ENCODE data around the gene PIP4K2C. TPM values are rescaled to one million over a fixed set of nuclear protein-coding genes. Genes with fewer than 3 reads are reported as not detected.

PIP4K2C gene
- total RNA-seq, 1 experiment from 2014 or later: 37.1 TPM

- Mint-ChIP-seq H3K4me1 (peaks cover 48 to 62% of the 10 kb centered on the region in 2 experiments), H3K36me3 (ENCODE audit: insufficient read depth in 1 of 3, low read depth in 3 of 3) (peaks cover 3 to 4% (median 4%) of the 10 kb centered on the region in 3 experiments; a peak in 4 of 7 replicates), H3K27ac (no peak overlapping the region; a peak in 2 of 7 replicates), H3K9me3 (no peaks in the 10 kb centered on the region), H3K4me3 (peak overlapping the region; percentile 84 to 89), H3K27me3 (ENCODE audit: low read depth) (peaks cover 22% of the 10 kb centered on the region)
- no peak for DNase-seq
- H2BK12ac ChIP-seq (ENCODE audit: insufficient read length, low read depth, low read length): no peak overlapping the region
- no peak overlapping the region for H3K4ac ChIP-seq (ENCODE audit: low read depth, low read length)
- no peak overlapping the region for H4K8ac ChIP-seq (replicated peaks; ENCODE audit: insufficient read length, low read depth, low read length)
- no peak overlapping the region for H2AK5ac ChIP-seq (ENCODE audit: insufficient read length, low read length)
- TF ChIP-seq CTCF (conservative IDR thresholded peaks at IDR 0.05): no peak
- H4K5ac ChIP-seq (ENCODE audit: insufficient read length, low read depth, low read length): no peak overlapping the region
- H4K20me1 ChIP-seq (ENCODE audit: control insufficient read depth, insufficient read depth, insufficient read length): no peaks in the 10 kb centered on the region
- no peak overlapping the region for H3T11ph ChIP-seq (ENCODE audit: low read length)
- peaks cover 7% of the 10 kb centered on the region for H3K79me1 ChIP-seq (ENCODE audit: insufficient read depth, low read depth, low read length, poor library complexity, severe bottlenecking)
- H3K27me3 ChIP-seq (ENCODE audit: insufficient read depth, low read length): no peaks in the 10 kb centered on the region; the same call in 1 of the 2 replicates
- H2BK5ac ChIP-seq (ENCODE audit: insufficient read length, low read length): no peak overlapping the region
- no peak overlapping the region for H3K27ac ChIP-seq (ENCODE audit: insufficient read length, low read depth, low read length)
- H3K4me2 ChIP-seq (ENCODE audit: insufficient read depth, insufficient read length, low read length): peak overlapping the region; percentile 56
- H3K4me1 ChIP-seq (ENCODE audit: insufficient read depth, low read length): peaks cover 9% of the 10 kb centered on the region
- WGBS (ENCODE audit: extremely low coverage, insufficient read length, low lambda C conversion rate): no CpG with 5 or more reads among the region's 7 CpGs
- H3K9ac ChIP-seq (ENCODE audit: extremely low read depth, insufficient read length, low read length): no peak overlapping the region
- H2BK15ac ChIP-seq (ENCODE audit: low read depth, low read length): no peak overlapping the region
- H2BK20ac ChIP-seq (ENCODE audit: low read depth, low read length, poor library complexity, severe bottlenecking): no peak overlapping the region
- no peak overlapping the region for H2BK120ac ChIP-seq (ENCODE audit: low read depth, low read length, poor library complexity, severe bottlenecking)
- H3K23me2 ChIP-seq (ENCODE audit: insufficient read length, low read depth, low read length, poor library complexity, severe bottlenecking): peaks cover 16% of the 10 kb centered on the region
- H3K23ac ChIP-seq (ENCODE audit: insufficient read length, low read depth, low read length): no peak overlapping the region
- no peak overlapping the region for H3K56ac ChIP-seq (ENCODE audit: insufficient read length, low read depth, low read length)
- H4K91ac ChIP-seq (ENCODE audit: insufficient read length, low read depth, low read length): no peak overlapping the region
- no peak overlapping the region for H3K14ac ChIP-seq (ENCODE audit: insufficient read depth, low read length)
- H2AFZ ChIP-seq (ENCODE audit: low read length): no peak overlapping the region
- no peak overlapping the region for H3K18ac ChIP-seq (ENCODE audit: insufficient read length, low read depth, low read length)
- H3K9me3 ChIP-seq (ENCODE audit: control insufficient read depth, low read depth, low read length): no peaks in the 10 kb centered on the region
- no peaks in the 10 kb centered on the region; the same call in 1 of the 2 replicates for H3K79me2 ChIP-seq (ENCODE audit: insufficient read depth, low read length)
Measured at GRCh38 chr12:57550641-57551549, 40.1 kb upstream of the PIP4K2C start.

Measured in H9 (cell line).